Measurements from ENCODE around the gene ALDOC. TPM values are rescaled to one million over a fixed set of nuclear protein-coding genes. Genes with fewer than 3 reads are reported as not detected.
A peak's percentile ranks its signal among the peaks of the same experiment; 100 is the strongest.

Gene ALDOC
- total and polyA plus RNA-seq, 2 experiments from 2014 or later, result 33.5 to 157 TPM

- DNase-seq (ENCODE audit: low spot score) (no peak), ATAC-seq (peak; percentile 41)
- H3K9me2 ChIP-seq (ENCODE audit: insufficient read depth), result no peaks in the 10 kb centered on the region
- Mint-ChIP-seq H3K9me3 (no peaks in the 10 kb centered on the region), H3K4me1 (peaks cover 12% of the 10 kb centered on the region), H3K36me3 (ENCODE audit: low read depth) (peaks cover 28% of the 10 kb centered on the region), H3K27me3 (ENCODE audit: insufficient read depth, low read depth, poor library complexity) (peaks cover 10% of the 10 kb centered on the region), H3K4me3 (peak overlapping the region; percentile 92), H3K27ac (peak overlapping the region; percentile 97)
- peaks cover 17% of the 10 kb centered on the region for H3F3A ChIP-seq (replicated peaks; ENCODE audit: low read depth)
- H3K4me2 ChIP-seq, result peak overlapping the region; percentile 98
- peaks cover 5% of the 10 kb centered on the region; the same call in 1 of the 2 replicates for H4K20me1 ChIP-seq (replicated peaks; ENCODE audit: insufficient read depth)
- H3K27me3 ChIP-seq (ENCODE audit: insufficient read depth), result no peaks in the 10 kb centered on the region
- H3K36me3 ChIP-seq (ENCODE audit: insufficient read depth), result peaks cover 22% of the 10 kb centered on the region; the same call in 1 of the 2 replicates
- peak overlapping the region; percentile 98 for H2AFZ ChIP-seq
- no peak for TF ChIP-seq NANOG (IDR thresholded peaks at IDR 0.05; ENCODE audit: borderline replicate concordance)
- peak overlapping the region; percentile 94 for H3K4me3 ChIP-seq
- H3K27ac ChIP-seq (ENCODE audit: low read depth), result peak overlapping the region; percentile 89
- H3K4me1 ChIP-seq (ENCODE audit: insufficient read depth), result peaks cover 8% of the 10 kb centered on the region
- H3K79me2 ChIP-seq (replicated peaks; ENCODE audit: insufficient read depth), result peaks cover 43% of the 10 kb centered on the region
These were observed 21.7 kb upstream of the ALDOC start for GRCh38 chr17:28598389-28598788.

GRCh38 chr17:28597606-28598383 lies 21.1 kb upstream of the ALDOC start:
- Mint-ChIP-seq H3K36me3 (ENCODE audit: low read depth) (peaks cover 33% of the 10 kb centered on the region), H3K9me3 (no peaks in the 10 kb centered on the region), H3K4me3 (peak overlapping the region; percentile 92), H3K4me1 (peaks cover 12% of the 10 kb centered on the region), H3K27ac (peak overlapping the region; percentile 97), H3K27me3 (ENCODE audit: insufficient read depth, low read depth, poor library complexity) (peaks cover 8% of the 10 kb centered on the region)
- peaks cover 25% of the 10 kb centered on the region for H3K36me3 ChIP-seq (ENCODE audit: insufficient read depth)
- H3K4me2 ChIP-seq, result peak overlapping the region; percentile 98
- ATAC-seq (no peak), DNase-seq (ENCODE audit: low spot score) (no peak)
- H3K4me1 ChIP-seq (ENCODE audit: insufficient read depth), result peaks cover 8% of the 10 kb centered on the region
- H3K9me2 ChIP-seq (ENCODE audit: insufficient read depth), result no peaks in the 10 kb centered on the region
- no peaks in the 10 kb centered on the region for H3K27me3 ChIP-seq (ENCODE audit: insufficient read depth)
- no peak overlapping the region for H2AFZ ChIP-seq
- H4K20me1 ChIP-seq (replicated peaks; ENCODE audit: insufficient read depth), result peaks cover 11% of the 10 kb centered on the region; the same call in 1 of the 2 replicates
- H3K27ac ChIP-seq (ENCODE audit: low read depth), result peak overlapping the region; percentile 89; the same call in 1 of the 2 replicates
- peaks cover 17% of the 10 kb centered on the region for H3F3A ChIP-seq (replicated peaks; ENCODE audit: low read depth)
- H3K79me2 ChIP-seq (replicated peaks; ENCODE audit: insufficient read depth), result peaks cover 43% of the 10 kb centered on the region
- peak overlapping the region; percentile 94 for H3K4me3 ChIP-seq
- TF ChIP-seq ETS1 (IDR thresholded peaks at IDR 0.05) (no peak), ZNF331 (CRISPR knock-in tag; IDR thresholded peaks at IDR 0.05; ENCODE audit: low read depth) (no peak), STAT1 (IDR thresholded peaks at IDR 0.05; ENCODE audit: unreplicated experiment) (no peak), CTCF (conservative IDR thresholded peaks at IDR 0.05; ENCODE audit: low read depth in 2 of 2) (no peak), EZH2 (IDR thresholded peaks at IDR 0.05; ENCODE audit: low read depth, unreplicated experiment) (no peak), ZNF114 (CRISPR knock-in tag; IDR thresholded peaks at IDR 0.05) (no peak), EZH2phosphoT487 (IDR thresholded peaks at IDR 0.05; ENCODE audit: unreplicated experiment) (no peak), POLR2AphosphoS5 (IDR thresholded peaks at IDR 0.05; ENCODE audit: low read depth) (no peak), JUNB (IDR thresholded peaks at IDR 0.05; ENCODE audit: unreplicated experiment) (no peak), CREB1 (CRISPR knock-in tag; IDR thresholded peaks at IDR 0.05; ENCODE audit: low read depth) (no peak), ZNF462 (CRISPR knock-in tag; IDR thresholded peaks at IDR 0.05) (no peak), NANOG (IDR thresholded peaks at IDR 0.05; ENCODE audit: borderline replicate concordance) (no peak)
